GM23248 (cell line): ENCODE data around the gene UQCRFS1.
"Not testable (repeated sequence)": the region's sequence is repeated elsewhere in the genome, so short reads cannot be mapped to it uniquely, and the experiment has no call there.

Source experiments
- EZH2 ChIP-seq: fragments of 200-600 bp; sonication (generic); IDR thresholded peaks from 2 replicates; pipeline ENCODE4 v1.6.1; 2018; ENCODE audit warnings: antibody characterized with exemption, mild to moderate bottlenecking; ENCODE audit not compliant: insufficient read depth, poor library complexity, severe bottlenecking
- EZH2phosphoT487 ChIP-seq: fragments of 200-600 bp; sonication (generic); IDR thresholded peaks from 2 replicates; pipeline ENCODE4 v1.6.1; 2018; ENCODE audit warnings: antibody characterized with exemption, moderate library complexity, mild to moderate bottlenecking, low read depth; ENCODE audit not compliant: insufficient read depth

DNA sequence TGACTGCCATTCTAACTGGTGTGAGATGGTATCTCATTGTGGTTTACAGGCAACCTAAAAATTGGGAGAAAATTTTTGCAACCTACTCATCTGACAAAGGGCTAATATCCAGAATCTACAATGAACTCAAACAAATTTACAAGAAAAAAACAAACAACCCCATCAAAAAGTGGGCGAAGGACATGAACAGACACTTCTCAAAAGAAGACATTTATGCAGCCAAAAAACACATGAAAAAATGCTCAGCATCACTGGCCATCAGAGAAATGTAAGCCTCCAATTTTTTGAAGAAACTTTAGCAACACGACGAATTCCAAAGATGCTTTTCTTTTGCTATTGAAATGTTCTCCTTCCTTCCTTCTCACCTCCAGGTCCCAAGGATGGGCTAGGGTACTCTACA, 1.9 kb downstream of the UQCRFS1 start:
- not testable (repeated sequence) for TF ChIP-seq EZH2, EZH2phosphoT487
